GM19397 (cell line): Measurements from ENCODE around the gene PCYT1A.
"Not testable (repeated sequence)": the region's sequence is repeated elsewhere in the genome, so short reads cannot be mapped to it uniquely, and the experiment has no call there.

Source experiments
- ATAC-seq: cut with Tn5 transposase; IDR thresholded peaks from one replicate; pipeline ENCODE4 v1.9.1; 2021; ENCODE audit warnings: mild to moderate bottlenecking, moderate library complexity; ENCODE audit not compliant: unreplicated experiment

Gene PCYT1A

DNA sequence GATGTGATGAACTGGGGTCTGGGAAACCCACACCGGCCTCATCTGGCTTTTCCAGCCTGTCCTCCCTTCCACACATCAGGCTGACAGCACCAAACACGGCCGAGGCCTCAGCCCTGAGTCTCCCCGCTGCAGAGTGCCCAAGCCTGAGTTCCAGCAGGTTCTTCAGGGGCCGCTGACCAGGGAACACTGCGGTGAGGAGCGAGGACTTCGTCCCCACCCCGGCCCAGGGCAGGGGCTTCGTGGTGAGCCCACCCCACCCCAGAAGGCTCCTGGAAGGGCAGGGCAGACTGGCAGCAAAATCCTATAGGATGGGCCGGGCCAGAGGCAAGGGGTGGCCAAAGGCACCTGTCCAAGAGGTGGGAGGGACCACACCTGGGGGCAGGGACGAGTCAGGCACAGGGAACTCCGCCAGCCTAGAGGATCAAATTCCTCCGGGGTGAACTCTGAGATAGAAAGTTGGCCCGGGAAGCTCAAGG lies 71.4 kb downstream of the PCYT1A start, which contains the start of gene SLC51A:
Gene SLC51A (plus strand): TSS at position 446 of the 476 bp plus-strand sequence. CDS start 179 bp downstream, outside the sequence.
- ATAC-seq = no peak

DNA sequence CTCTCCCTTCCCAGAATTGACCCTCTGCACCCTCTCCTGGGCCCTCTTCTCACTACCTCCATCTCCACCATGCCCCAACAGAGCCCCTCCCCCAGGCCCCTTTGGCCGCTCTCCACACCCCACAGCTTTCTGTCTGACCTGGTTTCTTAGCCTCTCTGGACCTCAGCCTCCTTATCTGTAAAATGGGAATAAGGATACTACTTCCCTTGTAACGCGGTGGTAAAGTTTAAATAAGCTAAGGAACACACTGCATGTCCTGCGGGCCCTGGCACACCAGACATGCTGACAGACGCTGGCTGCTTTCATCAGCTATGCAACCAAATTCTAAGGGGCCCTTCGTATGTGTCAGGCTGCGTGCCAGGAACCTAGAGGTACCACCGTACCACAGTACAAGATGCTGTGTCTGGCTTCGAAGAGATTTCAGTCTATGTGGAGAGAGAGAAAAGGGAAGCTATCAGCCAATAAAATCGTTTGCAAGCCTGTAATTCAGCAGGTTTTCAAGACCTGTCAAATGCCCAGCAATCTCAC lies 72.0 kb downstream of the PCYT1A start:
- ATAC-seq = no peak

DNA sequence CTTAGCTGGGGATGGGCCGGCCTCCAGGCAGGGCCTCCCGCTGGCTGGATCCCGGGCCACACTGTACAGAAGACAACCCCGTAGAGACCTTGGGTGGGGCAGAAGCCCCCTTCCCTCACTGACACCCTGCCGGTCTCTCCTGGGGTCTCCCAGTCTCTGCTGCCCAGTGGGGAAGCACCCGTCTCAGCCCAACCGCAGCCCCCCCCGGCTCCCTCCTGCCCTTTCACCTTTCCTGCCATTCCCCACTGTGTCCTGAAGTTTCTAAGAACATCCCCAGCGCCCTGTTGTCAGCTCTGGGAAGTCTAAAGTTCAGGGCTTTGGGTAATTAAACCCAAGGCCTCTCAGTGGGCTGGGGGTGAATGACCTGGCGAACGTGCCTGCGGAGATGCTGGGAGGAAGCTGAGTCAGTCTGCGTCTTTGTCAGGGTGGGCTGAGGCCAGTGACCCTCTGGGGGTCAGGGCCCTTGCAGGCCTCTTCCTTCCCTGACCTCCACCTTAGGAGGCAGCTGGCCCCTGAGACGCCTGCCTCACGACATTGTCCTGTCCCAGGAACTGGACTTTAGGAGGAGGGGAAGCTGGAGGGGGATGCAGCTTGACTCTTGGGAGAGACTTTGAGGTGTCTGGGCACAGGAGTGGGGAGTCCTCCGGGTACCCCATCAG lies 72.6 kb downstream of the PCYT1A start:
- no peak for ATAC-seq

DNA sequence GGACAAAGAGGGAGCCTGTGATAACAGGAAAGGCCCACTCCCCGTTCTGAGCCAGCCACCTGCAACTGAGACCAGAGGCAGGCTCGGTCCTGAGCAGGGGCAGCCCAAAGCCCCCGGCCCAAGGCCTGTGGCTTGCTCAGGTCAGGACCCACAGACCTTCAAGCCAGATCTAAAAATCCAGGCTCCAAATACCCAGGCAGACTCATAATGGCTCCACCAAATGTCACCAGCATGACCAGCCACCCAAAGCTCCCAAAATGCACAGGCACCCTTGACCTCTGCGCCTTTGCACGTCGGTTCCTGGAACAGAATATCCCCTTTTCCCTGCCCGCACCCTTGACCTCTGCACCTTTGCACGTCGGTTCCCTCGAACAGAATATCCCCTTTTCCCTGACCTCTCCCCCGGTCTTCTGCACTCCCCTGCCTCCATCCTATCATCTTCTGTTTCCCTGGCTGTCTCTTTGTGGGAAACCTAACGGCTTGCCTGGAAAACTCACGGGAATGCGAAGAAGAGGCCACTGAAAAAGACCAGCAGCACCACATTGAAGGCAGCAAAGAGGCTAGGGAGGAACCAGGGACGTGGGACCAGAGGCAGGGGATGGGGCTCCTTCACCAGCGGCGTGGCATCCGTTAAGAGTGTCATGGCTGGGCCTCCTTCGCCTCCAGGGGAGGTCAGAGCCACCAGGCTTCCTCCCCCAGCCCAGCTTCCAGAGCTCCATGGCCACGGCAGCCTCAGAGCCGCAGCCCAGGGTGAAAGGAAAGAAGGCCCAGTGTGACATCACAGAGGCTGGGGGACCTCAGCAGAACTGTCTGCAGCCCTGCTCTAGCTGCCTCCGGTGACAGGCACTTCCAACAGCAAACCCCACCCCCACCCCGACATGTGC lies 76.6 kb downstream of the PCYT1A start, which contains the start of gene ZDHHC19:
Gene ZDHHC19 (minus strand): TSS at position 728 of the 884 bp plus-strand sequence. CDS start 85 bp downstream, at position 643.
- no peak for ATAC-seq

DNA sequence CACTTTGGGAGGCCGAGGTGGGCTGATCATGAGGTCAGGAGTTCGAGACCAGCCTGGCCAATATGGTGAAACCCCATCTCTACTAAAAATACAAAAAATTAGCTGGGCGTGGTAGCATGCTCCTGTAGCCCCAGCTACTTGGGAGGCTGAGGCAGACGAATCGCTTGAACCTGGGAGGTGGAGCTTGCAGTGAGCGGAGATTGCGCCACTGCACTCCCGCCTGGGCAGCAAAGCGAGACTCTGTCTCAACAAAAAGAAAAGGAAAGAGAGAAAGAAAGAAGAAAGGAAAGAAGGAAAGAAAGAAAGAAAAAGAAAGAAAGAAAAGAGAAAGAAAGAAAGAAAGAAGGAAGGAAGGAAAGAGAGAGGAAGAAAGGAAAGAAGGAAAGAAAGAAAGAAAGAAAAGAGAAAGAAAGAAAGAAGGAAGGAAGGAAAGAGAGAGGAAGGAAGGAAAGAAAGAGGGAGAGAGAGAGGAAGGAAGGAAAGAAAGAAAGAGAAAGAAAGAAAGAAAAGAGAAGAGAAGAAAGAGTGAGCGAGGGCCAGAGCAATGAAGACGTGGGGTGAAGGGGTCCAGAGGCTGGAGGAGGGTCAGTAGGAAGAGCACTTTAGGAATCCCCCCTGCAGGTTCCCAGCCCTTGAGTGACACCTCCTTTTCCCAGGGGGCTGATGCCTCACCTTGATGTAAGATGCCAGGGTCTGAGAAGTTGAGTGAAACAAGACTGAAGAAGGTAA lies 77.4 kb downstream of the PCYT1A start:
- not testable (repeated sequence) for ATAC-seq

DNA sequence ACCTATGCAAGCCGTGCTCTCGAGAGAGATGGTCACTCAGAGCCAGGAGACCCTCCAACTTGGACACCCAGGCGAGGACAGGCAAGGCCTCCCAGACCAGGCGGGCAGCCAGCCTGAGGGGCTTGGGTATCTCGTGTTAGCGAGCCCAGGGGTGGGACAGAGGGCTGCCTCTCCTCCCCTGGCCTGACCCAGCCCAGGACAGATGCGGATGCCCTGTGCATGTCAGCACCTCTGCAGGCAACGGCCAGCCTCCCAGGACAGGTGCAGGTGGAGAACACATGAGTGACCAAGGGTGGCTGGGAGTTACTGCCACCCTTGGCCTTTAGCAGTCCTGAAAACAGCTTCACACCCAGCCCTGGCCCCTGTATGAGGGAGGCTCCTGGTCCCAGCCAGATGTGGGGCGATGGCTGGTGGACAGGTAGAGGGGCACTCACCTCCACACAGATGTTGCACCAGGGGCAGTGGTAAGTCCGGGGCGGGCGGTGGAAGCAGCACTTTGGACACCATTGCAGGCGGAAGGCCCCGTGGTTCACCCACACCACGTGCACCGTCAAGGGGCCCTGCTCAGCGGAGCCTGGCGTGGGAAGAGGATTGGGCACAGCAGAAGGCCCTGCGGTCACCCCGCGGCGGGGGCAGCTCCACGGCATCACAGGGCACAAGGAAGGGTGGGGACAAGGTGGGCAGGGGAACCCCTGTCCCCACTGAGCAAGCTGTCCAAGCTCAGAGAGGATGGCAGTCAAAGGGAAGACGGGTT lies 78.4 kb downstream of the PCYT1A start:
- ATAC-seq = no peak

DNA sequence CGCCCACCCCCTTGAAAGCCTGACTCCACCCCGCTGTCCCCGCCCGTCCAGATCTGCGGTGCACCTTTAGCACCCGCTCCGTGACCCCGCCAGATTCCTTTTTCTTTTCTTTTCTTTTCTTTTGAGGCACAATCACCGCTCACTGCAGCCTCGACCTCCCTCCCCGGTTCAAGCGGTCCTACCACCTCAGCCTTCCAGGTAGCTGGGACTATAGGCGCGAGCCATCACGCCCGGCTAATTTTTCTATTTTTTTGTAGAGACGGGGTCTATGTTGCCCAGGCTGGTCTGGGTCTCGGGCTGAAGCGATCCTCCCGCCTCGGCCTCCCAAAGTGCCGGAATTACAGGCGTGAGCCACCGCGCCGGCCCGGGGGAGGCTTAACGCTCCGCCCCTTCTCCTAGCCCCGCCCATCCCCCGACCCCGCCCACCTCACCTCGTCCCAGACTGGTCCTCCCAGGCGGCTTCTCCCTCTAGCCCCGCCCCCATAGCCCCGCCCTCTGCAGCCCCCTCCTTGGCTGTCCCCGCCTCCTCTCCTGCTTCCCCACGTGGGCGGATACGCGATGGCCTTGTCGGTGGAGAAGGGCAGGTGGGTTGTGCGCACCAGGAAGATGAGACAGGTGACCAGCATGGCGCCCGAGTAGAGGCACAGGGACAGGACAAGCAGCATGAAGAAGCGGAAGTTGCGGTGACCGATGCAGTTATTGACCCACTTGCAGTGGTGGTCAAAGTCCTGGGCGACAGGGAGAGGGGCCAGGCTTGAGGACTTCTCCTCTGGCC lies 79.5 kb downstream of the PCYT1A start:
- no peak for ATAC-seq

DNA sequence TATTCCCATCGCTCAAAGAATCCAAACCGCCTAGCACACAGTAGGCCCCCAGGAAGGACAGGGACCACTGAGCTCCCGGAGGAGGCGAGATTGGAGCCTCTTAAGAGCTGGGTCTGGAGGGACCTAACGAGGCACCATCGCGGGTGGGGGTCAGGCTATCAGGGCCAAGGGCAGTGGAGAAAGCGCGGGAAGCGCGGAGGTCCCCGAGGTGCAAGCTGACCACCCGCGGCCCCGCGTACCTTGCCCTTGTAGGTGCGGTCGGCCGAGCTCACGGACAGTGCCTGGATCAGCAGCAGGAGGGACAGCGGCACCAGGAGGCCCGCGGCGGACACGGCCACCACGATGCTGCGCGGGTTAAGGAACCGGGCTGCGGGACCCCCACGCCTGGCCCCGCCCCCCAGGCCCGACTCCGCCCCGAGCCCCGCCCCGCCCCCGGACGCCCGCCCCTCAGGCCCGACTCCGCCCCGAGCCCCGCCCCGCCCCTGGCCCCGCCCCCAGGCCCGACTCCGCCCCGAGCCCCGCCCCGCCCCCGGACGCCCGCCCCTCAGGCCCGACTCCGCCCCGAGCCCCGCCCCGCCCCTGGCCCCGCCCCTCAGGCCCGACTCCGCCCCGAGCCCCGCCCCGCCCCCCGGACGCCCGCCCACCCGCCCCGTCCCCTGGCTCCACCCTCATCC lies 80.2 kb downstream of the PCYT1A start:
- no peak for ATAC-seq

DNA sequence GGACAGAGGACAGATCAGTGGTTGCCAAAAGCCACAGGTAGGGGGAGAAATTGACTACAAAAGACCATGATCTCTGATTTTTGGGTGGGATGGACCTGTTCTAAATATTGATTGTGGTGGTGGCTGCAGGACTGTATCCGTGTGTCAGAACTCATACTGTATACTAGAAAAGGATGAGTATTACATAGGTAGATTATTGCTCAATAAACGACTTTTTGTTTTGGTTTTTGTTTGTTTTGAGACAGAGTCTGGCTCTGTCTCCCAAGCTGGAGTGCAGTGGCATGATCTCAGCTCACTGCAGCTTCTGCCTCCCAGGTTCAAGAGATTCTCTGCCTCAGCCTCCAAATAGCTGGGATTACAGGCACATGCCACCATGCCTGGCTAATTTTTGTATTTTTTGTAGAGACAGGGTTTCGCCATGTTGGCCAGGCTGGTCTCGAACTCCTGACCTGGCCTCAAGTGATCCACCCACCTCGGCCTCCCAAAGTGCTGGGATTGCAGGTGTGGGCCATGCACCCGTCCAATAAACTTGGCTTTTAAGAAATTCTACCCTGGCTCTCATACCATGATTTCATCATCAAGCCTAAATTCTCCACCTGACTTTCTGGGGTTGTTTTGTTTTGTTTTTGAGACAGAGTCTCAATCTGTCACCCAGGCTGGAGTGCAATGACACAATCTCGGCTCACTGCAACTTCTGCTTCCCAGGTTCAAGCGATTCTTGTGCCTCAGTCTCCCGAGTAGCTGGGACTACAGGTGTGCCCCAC lies 81.9 kb downstream of the PCYT1A start:
- not testable (repeated sequence) for ATAC-seq

DNA sequence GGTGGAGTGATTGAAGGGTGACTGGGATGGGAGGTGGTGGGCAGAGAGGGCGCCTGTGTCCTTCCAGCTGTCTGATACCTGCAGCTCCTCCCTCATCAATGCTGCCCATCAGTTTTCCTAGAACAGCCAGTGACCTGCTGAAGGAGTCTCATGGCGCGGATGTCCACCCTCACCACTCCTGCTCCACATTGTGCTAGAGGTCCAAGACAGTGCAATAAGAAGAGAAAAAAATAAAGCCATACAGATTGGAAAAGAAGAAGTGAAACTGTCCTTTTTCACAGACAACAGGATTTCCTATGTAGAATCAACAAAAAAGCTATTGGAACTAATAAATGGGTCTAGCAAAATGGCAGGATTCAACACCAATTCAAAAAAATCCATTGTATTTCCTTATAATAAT lies 83.7 kb downstream of the PCYT1A start:
- no peak for ATAC-seq

DNA sequence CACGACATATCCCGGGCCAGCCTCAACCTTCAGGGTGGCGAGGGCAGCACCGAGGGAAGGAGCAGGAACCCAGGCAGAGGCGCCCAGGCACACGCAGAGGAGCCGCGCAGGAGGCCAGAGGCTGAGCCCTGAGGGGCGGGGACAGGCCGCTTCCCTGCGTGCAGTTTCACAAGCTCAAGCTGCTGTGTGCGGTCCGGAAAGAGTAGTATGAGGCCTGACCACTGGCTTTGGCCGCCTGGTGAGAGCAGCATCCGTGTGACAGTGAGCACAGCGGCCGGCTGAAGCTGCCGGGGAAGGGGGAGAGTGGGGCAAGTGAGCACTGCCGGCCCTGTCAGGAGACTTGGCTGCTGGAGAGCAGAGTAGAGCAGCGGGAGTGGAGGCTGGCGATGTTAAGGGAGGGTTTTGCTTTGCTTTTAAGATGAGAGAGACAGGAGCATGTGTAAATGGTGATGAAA lies 85.0 kb downstream of the PCYT1A start:
- ATAC-seq = no peak

DNA sequence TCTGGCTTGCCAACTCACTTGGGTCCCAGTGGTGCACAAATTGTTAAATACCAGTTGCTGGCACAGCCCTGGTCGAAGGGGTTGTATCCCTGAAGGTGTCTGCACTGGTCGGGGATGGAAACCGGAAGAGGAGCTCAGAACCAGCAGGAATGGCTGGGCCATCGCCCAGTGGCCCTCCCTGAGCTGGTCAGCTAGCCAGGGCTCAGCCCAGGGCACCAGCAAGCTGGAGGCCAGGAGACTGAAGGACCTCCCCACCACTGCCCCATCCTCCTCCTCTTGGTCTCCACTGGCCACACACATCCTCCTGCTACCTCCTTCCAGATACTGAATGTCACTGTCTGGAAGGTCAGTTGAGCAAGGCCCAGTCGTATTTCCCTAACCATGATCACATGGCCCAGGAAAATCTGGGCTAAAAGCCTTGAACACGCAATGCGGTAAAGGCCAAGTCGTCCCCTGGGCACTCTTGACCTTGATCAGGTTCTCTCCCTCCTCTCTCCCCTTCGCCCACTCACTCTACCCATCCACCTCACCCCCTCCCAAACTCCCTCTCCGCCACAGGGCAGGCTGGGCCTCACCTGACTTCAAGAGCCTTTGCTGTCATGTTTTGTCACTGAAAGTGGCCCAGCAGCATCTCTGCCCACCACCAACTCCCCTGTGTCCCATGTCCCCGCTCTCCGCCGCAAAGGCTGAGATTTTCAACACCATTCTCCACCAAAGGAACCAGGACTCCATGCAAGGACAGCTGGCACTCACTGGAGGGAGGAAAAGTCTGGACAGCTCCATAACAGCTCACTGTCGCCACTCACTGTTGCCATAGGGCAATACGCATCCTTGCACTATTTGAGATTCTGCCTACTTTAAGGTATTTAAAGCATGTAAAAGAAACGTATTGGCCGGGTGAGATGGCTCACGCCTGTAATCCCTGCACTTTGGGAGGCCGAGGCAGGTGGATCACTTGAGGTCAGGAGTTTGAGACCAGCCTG lies 88.5 kb downstream of the PCYT1A start:
- no peak for ATAC-seq

DNA sequence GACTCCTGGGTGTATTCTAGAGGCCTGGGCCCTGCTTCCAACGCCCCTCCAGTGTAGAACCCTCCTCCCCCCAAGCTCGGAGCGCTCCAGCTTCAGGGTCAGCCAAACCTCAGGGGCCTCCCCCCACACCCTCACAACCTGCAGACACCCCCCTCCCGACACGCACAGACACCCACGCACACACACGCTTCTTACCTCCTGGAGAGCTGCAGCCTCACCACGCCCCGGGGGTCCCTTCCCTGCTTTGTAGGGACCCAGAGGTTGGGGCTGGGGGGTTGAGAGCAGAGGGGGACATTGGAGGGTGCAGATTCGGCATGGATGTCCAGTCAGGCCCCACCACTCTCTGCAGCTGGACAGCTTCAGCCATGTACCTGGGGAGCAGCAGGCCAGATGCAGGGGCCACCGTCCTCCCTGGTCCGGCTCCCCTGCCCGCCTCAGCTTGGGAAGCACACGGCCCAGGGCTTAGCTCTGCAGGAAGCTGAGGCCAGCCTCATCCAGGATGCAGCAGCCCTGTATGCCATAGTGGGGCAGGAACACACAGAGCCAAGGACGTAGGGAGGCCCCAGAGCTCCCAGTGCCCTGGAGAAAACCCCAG lies 89.3 kb downstream of the PCYT1A start:
- ATAC-seq = no peak

DNA sequence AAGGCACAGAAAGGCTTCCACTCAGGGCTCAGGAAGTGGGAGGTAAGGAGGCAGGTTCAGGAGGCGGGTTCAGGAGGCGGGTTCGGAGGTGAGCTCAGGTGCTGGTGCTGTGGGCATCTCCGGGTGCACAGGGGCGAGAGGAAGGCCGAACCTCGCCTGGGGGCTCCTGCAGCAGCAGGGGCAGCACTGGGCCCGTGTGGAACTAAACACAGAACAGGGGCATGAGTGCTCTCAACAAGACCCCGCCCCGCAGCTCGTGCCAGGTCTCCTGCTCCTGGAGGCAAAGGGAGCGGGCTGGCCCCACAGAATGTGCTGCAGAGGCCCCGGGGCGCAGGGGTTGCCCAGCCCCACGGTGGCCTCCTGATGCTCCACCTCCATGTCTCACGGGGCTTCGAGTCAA lies 90.0 kb downstream of the PCYT1A start:
- ATAC-seq = no peak

DNA sequence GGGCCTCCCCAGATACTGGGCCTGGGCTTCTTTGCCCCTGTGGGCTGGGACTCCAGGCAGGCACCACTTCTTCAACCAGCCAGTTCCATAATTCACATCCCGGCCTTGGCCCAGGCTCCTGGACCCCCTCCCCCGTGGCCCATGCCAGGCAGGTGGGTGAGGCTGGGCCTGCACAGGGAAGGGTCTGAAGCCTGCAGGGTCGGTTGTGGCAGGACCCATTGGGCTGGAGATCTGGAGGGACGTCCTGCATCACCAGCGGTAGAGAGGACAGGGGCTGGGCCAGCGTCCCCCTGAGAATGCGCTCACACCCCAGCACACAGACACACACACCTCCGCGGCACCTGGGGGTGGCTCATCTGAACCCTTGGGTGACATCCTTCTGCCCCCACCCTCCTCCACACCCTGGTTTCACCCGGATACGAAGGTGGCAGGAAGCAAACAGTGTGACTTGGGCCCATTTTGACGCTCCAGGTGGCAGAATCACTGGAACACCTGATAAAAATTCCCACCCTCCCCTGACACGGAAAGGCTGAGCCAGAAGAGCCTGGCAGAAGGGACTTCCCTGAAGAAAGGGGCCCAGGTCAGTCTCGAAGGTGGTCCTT lies 91.8 kb downstream of the PCYT1A start:
- ATAC-seq = no peak

DNA sequence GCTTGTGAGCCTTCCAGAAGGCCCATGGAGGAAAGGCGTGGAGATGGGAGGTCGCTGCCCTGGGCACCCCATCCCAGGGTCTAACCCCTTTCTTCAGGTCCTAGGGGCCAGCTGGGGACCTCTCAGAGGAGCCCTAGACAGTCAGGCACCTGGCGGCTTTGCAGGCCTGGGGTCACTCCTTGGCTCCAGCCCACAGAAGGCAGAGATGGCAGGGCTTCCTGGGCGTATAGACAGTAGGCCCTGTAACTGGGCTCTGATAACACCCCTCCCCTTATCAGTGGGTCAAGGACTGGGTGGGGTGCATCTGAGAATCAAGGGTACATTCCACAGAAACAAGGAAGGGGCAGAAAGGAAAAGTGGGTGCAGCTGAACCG lies 93.0 kb downstream of the PCYT1A start:
- ATAC-seq = no peak
